K562 (cell line): ENCODE data around the gene HK2. TPM values are rescaled to one million over a fixed set of nuclear protein-coding genes. Genes with fewer than 3 reads are reported as not detected.

ENCODE experiments used
- ZNF668 ChIP-seq: fragments of 250-450 bp; sonication (Bioruptor Pico); IDR thresholded peaks from 2 replicates; pipeline ENCODE4 v1.8.0; 2022; ENCODE audit warnings: mild to moderate bottlenecking, inconsistent platforms
- polyA plus RNA-seq, 8 experiments: library from polyadenylated mRNA; depleted of rRNA in 4 of 8; stranded (reverse) in 5 of 8; unstranded in 3 of 8; fragments of >200 nt; fragmentation: Nextera tagmentation in 2 of 8; fragmentation: Illumina TruSeq in 1 of 8; extraction: Ambion mirVana in 2 of 8; extraction: Trizol in 1 of 8; gene quantifications; 2 replicates each; pipeline versions ENCODE4 v1.2.1 to v1.2.3, GENCODE V29; 2011 to 2014; ENCODE audit warnings: inconsistent platforms in 1 of 8, missing spikeins in 1 of 8
- total RNA-seq, 7 experiments: library from RNA; depleted of rRNA in 6 of 7; stranded (reverse); fragments of >200 nt in 6 of 7; fragmentation: Illumina TruSeq in 2 of 7; extraction: Trizol in 2 of 7; gene quantifications; 2 replicates each; pipeline versions ENCODE4 v1.2.1 to v1.2.3, GENCODE V29; 2011 to 2021; ENCODE audit warnings: low replicate concordance in 1 of 7
- TF ChIP-seq, protein P1 (sequence below): fragments of 200-600 bp; sonication (generic); IDR thresholded peaks from one replicate; pipeline ENCODE4 v1.6.1; 2012; ENCODE audit warnings: mild to moderate bottlenecking, low read depth, low read length, inconsistent platforms

Gene HK2
- total and polyA plus RNA-seq, 9 of the 15 experiments (the other 6 are each of a cell fraction or from before 2014, with no cell fraction given): 4.7 to 56.0 (median 19.9) TPM

DNA sequence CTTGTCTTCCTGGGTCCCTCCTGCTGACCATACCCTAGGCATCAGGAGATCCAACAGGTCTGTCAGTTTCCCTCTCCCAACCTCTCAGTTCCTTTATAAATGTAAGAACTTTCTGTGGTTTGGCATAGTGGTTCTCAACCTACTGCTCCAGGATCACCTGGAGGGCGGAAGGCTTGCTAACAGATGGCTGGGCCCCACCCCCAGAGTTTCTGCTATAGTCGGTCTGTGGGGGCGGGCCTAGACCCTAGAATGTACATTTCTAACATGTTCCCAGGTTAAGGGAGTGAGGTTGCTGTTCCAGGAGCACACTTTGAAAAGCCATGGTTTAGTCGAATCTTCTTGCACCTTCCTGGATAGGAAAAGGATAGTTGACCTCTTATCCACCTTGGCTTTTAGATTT is 37.0 kb downstream of the HK2 start (continued):
- TF ChIP-seq, protein P1, sequence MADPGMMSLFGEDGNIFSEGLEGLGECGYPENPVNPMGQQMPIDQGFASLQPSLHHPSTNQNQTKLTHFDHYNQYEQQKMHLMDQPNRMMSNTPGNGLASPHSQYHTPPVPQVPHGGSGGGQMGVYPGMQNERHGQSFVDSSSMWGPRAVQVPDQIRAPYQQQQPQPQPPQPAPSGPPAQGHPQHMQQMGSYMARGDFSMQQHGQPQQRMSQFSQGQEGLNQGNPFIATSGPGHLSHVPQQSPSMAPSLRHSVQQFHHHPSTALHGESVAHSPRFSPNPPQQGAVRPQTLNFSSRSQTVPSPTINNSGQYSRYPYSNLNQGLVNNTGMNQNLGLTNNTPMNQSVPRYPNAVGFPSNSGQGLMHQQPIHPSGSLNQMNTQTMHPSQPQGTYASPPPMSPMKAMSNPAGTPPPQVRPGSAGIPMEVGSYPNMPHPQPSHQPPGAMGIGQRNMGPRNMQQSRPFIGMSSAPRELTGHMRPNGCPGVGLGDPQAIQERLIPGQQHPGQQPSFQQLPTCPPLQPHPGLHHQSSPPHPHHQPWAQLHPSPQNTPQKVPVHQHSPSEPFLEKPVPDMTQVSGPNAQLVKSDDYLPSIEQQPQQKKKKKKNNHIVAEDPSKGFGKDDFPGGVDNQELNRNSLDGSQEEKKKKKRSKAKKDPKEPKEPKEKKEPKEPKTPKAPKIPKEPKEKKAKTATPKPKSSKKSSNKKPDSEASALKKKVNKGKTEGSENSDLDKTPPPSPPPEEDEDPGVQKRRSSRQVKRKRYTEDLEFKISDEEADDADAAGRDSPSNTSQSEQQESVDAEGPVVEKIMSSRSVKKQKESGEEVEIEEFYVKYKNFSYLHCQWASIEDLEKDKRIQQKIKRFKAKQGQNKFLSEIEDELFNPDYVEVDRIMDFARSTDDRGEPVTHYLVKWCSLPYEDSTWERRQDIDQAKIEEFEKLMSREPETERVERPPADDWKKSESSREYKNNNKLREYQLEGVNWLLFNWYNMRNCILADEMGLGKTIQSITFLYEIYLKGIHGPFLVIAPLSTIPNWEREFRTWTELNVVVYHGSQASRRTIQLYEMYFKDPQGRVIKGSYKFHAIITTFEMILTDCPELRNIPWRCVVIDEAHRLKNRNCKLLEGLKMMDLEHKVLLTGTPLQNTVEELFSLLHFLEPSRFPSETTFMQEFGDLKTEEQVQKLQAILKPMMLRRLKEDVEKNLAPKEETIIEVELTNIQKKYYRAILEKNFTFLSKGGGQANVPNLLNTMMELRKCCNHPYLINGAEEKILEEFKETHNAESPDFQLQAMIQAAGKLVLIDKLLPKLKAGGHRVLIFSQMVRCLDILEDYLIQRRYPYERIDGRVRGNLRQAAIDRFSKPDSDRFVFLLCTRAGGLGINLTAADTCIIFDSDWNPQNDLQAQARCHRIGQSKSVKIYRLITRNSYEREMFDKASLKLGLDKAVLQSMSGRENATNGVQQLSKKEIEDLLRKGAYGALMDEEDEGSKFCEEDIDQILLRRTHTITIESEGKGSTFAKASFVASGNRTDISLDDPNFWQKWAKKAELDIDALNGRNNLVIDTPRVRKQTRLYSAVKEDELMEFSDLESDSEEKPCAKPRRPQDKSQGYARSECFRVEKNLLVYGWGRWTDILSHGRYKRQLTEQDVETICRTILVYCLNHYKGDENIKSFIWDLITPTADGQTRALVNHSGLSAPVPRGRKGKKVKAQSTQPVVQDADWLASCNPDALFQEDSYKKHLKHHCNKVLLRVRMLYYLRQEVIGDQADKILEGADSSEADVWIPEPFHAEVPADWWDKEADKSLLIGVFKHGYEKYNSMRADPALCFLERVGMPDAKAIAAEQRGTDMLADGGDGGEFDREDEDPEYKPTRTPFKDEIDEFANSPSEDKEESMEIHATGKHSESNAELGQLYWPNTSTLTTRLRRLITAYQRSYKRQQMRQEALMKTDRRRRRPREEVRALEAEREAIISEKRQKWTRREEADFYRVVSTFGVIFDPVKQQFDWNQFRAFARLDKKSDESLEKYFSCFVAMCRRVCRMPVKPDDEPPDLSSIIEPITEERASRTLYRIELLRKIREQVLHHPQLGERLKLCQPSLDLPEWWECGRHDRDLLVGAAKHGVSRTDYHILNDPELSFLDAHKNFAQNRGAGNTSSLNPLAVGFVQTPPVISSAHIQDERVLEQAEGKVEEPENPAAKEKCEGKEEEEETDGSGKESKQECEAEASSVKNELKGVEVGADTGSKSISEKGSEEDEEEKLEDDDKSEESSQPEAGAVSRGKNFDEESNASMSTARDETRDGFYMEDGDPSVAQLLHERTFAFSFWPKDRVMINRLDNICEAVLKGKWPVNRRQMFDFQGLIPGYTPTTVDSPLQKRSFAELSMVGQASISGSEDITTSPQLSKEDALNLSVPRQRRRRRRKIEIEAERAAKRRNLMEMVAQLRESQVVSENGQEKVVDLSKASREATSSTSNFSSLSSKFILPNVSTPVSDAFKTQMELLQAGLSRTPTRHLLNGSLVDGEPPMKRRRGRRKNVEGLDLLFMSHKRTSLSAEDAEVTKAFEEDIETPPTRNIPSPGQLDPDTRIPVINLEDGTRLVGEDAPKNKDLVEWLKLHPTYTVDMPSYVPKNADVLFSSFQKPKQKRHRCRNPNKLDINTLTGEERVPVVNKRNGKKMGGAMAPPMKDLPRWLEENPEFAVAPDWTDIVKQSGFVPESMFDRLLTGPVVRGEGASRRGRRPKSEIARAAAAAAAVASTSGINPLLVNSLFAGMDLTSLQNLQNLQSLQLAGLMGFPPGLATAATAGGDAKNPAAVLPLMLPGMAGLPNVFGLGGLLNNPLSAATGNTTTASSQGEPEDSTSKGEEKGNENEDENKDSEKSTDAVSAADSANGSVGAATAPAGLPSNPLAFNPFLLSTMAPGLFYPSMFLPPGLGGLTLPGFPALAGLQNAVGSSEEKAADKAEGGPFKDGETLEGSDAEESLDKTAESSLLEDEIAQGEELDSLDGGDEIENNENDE: no peak
- no peak for TF ChIP-seq ZNF668 (CRISPR knock-in tag)
